Neural cell (in vitro differentiated cells): Measurements from ENCODE around the gene SLC13A5.

ENCODE experiments used
- MXI1 ChIP-seq: fragments of 450-650 bp; conservative IDR thresholded peaks from 2 replicates; pipeline ENCODE4 v1.6.1; 2014; ENCODE audit warnings: antibody characterized with exemption, mild to moderate bottlenecking; ENCODE audit not compliant: poor library complexity, severe bottlenecking
- POLR2AphosphoS5 ChIP-seq: IDR thresholded peaks from 2 replicates; pipeline ENCODE4 v1.6.1; 2012
- TAF1 ChIP-seq: IDR thresholded peaks from 2 replicates; pipeline ENCODE4 v1.6.1; 2012; ENCODE audit warnings: low read depth
- TF ChIP-seq, protein P1 (sequence below): fragments of 450-650 bp; IDR thresholded peaks from 2 replicates; pipeline ENCODE4 v1.5.1; 2014; ENCODE audit warnings: antibody characterized with exemption, mild to moderate bottlenecking, moderate library complexity; ENCODE audit not compliant: poor library complexity, severe bottlenecking

DNA sequence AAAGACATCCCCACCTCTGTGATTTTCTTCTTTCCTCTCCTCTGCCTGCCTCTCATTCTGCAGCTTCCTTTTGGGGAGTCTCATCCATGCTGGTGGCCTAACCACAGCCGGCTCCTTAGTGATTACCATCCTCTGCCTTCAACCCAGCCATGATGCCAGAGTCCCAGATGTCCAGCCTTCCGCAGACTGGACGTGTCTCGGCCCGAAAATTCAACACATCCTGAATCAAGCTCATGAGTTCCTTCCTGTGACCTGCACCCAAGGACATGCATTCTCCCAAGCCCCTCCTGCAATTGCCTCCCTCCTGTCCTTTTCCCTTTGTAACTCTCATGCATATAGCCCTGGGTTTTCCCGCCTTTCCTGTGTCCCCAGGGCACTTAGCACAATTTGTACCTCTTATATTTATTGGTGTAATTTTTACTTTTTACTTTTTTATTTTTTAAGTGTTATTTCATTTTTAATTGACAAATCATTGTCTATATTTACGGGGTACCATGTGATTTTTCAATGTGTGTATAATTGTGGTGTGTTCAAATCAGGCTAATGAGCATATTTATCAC lies 1.2 kb upstream of the SLC13A5 start:
- TF ChIP-seq, protein P1, sequence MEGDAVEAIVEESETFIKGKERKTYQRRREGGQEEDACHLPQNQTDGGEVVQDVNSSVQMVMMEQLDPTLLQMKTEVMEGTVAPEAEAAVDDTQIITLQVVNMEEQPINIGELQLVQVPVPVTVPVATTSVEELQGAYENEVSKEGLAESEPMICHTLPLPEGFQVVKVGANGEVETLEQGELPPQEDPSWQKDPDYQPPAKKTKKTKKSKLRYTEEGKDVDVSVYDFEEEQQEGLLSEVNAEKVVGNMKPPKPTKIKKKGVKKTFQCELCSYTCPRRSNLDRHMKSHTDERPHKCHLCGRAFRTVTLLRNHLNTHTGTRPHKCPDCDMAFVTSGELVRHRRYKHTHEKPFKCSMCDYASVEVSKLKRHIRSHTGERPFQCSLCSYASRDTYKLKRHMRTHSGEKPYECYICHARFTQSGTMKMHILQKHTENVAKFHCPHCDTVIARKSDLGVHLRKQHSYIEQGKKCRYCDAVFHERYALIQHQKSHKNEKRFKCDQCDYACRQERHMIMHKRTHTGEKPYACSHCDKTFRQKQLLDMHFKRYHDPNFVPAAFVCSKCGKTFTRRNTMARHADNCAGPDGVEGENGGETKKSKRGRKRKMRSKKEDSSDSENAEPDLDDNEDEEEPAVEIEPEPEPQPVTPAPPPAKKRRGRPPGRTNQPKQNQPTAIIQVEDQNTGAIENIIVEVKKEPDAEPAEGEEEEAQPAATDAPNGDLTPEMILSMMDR, result no peak
- TF ChIP-seq MXI1 (no peak), POLR2AphosphoS5 (no peak), TAF1 (no peak)
